HG02759 (cell line): ENCODE data around the gene MAML1.
"Not testable (repeated sequence)": the region's sequence is repeated elsewhere in the genome, so short reads cannot be mapped to it uniquely, and the experiment has no call there.

ENCODE experiments used
- ATAC-seq: cut with Tn5 transposase; IDR thresholded peaks from one replicate; pipeline ENCODE4 v1.9.1; 2021; ENCODE audit warnings: mild to moderate bottlenecking, moderate library complexity; ENCODE audit not compliant: unreplicated experiment

MAML1 gene, protein sequence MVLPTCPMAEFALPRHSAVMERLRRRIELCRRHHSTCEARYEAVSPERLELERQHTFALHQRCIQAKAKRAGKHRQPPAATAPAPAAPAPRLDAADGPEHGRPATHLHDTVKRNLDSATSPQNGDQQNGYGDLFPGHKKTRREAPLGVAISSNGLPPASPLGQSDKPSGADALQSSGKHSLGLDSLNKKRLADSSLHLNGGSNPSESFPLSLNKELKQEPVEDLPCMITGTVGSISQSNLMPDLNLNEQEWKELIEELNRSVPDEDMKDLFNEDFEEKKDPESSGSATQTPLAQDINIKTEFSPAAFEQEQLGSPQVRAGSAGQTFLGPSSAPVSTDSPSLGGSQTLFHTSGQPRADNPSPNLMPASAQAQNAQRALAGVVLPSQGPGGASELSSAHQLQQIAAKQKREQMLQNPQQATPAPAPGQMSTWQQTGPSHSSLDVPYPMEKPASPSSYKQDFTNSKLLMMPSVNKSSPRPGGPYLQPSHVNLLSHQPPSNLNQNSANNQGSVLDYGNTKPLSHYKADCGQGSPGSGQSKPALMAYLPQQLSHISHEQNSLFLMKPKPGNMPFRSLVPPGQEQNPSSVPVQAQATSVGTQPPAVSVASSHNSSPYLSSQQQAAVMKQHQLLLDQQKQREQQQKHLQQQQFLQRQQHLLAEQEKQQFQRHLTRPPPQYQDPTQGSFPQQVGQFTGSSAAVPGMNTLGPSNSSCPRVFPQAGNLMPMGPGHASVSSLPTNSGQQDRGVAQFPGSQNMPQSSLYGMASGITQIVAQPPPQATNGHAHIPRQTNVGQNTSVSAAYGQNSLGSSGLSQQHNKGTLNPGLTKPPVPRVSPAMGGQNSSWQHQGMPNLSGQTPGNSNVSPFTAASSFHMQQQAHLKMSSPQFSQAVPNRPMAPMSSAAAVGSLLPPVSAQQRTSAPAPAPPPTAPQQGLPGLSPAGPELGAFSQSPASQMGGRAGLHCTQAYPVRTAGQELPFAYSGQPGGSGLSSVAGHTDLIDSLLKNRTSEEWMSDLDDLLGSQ

DNA sequence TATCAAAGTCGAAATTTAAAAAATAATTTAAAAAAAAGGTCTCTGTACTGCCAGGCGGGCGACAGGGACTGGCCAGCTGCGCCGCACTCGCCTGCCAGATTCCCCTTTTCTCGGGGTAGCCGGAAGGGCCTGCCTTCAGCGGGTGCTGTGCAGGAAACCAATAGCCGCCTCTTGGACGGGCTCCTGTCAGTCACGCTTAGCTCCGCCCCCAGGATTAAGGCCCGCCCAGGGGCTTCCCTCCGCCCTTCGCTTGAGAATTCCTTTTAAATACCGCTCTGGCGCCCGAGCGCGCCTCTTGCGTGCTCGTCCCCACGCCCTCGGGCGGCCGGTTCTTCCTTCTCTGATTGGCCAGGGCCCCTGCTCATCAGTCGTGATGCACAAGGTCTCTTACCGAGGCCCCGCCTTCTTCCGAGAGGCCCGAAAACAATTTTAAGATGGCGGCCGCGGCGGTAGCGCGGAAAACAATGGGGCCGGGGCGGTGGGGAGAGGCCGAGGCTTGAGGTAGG lies at the start of gene MAML1:
MAML1 (plus strand) TSS at position 411 of the 506 bp plus-strand sequence. CDS start 291 bp downstream, outside the sequence.
- ATAC-seq: peak; percentile 95

DNA sequence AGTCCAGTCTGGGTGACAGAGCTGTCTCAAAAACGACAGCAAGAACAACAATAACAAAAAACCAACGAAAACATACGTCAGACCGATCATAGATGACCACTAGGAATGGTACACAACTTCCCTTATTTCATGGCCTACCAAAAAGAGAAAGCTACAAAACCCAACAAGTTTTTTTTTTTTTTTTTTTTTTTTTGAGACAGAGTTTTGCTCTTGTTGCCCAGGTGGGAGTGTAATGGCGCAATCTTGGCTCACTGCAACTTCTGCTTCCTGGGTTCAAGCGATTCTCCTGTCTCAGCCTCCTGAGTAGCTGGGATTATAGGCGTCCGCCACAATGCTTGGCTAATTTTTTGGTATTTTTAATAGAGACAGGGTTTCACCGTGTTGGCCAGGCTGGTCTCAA lies 43.4 kb upstream of the MAML1 start:
- not testable (repeated sequence) for ATAC-seq

DNA sequence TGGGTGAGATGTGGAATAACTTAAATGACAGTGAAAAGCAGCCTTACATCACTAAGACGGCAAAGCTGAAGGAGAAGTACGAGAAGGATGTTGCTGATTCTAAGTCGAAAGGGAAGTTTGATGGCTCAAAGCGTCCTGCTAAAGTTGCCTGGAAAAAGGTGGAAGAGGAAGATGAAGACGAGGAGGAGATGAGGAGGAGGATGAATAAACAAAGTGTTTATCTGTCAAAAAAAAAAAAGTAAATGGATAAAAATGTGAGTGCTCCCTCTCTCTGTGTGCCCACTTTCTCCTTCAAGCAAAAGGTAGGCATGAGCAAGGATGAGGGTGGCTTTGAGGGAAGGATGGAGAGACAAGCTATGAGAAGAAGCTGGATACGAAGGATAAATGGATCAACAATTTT lies 38.1 kb upstream of the MAML1 start:
- no peak for ATAC-seq

DNA sequence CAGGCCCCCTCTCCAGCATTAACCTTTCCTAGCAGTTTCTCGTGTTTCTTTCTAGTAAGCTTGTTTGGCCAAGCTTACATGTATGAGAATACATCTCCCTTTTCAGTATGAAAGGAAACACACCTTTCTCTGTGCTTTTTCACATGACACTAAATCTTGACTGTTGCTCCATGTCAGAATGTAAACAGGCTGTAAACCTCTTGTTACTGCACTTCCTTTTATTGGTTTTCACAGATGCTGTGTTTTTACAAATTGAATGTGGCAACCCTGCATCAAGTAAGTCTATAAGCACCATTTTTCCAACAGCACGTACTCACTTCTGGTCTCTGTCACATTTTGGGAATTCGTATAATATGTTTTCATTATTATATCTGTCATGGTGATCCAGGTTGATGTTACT lies 36.0 kb upstream of the MAML1 start:
- no peak for ATAC-seq

DNA sequence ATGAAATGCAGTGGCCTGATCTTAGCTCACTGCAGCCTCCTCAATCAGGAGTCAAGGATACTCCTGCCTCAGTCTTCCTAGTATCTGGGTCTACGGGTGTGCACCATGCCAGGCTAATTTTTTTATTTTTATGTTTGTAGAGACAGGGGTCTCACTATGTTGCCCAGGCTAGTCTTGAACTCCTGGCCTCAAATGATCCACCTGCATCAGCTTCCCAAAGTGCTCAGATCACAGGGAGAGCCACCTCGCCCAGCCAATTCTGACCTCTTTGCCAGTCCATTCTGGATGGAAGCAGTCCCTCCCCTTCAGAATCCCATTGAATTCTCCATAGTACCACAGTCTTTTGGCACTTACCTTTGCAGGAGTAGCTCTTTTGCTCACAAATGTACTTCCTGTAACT lies 35.5 kb upstream of the MAML1 start:
- no peak for ATAC-seq

DNA sequence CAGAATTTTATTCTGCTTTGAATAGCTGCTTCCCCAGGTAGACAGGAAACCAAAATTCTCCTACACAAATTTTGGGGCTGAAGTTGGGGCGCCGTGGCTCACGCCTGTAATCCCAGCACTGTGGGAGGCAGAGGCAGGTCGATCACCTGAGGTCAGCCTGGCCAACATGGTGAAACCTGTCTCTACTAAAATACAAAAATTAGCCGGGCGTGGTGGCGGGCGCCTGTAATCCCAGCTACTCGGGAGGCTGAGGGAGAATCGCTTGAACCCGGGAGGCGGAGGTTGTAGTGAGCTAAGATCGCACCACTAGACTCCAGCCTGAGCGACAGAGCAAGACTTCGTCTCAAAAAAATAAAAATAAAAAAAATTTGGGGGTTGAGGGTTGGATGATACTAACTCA lies 35.1 kb upstream of the MAML1 start:
- not testable (repeated sequence) for ATAC-seq

DNA sequence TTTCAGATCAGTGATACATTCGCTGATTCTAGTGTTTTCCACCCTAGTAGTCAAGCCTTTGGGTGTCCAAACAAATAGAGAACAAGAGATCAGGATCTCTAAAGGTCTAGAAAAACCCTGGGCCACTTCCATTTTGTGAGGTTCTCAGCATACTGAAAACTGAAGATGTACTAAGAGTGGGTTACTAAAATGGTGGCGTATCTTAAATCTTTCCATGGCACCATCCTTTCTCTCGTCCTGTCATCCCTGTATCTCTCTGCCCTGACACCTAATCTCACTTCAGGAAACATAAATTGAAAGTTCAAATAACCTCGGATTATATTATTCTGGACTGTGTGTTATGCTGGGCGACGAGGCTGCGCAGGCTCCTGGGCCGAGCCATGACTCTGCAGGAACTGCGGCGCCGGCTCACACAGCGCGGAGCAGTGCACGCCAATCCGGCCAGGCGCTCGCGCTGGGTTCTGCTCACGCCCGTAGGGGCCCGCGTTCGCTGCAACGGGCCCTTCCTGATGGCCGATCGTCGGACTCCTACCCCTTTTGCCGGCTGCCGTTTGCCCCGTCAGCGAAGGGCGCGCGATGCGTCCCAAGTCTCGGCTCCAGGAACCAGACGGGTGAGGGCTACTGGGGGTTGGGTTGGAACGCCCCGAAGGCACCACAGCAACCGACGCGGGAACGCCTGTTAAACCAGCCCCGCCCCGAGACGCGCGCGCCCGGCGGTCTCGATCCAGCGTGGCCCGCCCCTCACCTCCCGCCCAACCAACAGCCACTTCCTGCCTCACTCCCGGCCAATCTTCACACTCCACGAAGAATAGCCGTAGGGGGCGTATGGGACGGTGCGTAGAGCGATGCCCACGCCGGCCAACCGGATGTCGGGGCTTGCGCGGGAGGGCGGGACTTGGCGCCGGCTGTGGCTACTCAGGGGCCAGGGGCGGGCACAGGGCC lies 34.4 kb upstream of the MAML1 start:
- ATAC-seq: peak; percentile 89

DNA sequence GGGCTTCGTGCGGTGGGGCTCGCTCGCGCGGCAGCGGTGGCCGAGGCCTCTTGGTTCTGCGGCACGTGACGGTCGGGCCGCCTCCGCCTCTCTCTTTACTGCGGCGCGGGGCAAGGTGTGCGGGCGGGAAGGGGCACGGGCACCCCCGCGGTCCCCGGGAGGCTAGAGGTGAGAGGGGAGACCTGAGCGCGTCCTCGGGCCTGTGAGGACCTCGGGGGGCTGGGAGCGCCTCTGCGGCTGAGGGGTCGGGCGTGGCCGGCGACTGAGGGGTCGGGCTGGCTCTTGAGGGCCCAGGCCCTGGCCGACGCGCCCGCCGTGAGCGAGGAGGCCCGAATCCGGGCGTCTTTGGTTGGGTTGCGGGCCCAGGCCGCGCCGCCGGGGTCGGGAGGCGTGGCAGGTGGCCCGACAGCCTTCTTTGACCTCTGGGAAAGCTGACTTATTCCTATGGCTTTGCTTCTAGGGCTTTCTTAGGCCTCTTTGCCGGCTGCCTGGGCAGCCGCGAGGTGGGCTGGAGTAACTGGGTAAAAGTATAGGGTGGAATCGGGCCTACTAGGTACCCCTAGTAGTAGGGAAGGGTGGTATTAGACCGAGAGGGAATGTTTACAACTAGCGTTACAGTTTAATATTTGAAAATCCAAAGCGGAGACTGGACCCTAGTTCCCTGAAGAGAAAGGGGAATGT lies 33.5 kb upstream of the MAML1 start, which contains the start of gene CANX:
CANX (plus strand) TSS at position 33 of the 681 bp plus-strand sequence. CDS start 6,715 bp downstream, outside the sequence.
- ATAC-seq: no peak

DNA sequence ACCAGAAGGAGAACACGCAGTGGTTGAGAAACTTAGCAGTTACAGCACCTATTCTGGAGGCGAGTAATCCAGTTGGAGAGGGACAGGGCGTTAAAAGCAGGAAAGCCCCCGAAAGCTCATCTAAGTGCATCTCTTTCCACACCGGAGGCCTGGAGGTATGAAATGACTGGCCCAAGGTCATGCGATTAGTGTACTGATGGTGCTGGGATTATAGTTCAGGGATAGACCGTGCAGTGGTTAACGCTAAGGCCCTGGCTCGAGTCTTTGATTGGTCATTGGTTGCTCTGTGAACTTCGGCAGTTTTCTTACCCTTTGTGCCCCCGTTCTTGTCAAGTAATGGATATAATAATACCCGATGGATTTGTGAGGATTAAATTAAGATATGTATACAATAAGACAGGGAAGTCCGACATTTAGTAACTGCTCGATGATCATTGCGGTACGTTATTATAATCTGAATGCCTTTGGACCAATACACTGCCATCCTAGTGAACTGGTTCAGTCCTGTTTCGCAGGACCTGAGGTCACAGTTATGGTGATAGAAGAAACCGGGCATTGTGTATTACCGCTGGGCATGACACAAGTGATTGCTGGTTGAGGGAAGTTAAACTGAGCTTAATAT lies 32.9 kb upstream of the MAML1 start:
- ATAC-seq: peak; percentile 10

DNA sequence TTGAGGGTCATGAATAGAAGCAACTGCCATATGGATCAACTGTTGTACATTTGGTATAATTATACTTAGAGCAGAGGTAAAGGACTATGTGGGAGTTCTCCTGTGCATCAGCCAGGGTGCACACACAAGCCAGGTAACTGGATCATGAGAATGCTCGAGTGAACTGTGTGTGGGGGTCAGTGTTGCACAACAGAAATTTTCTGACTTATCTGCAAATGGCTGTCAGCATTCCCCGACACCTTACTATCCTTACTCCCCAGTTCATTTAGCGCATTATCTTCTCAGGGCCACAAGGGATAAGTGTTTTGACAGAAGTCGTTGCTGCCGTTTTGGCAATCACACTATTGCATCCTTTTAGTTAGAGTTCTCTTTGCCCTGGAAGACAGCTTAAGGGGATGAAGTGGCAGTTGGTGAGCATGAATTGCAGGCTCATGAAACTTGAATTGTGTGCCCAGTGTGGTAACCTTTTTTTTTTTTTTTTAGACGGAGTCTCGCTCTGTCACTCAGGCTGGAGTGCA lies 32.2 kb upstream of the MAML1 start:
- no peak for ATAC-seq

DNA sequence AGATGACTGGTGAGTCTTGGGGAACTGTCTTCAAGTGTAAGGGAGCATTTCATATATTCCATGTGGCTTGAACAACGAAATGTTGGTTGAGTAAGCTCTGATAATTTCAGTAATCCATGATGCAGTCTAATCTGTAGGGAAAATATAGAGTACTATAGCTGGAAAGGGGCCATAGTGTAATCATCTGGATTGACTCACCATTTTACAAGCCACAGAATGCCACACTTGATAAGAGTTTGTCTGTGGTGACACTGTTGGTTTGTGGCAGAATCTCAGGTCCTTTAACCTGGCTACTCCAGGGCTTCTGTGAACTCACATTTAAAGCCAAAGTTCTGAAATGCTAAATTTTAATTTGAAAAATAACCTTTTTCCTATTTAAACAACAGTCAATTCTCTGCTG lies 16.3 kb upstream of the MAML1 start:
- ATAC-seq: no peak

DNA sequence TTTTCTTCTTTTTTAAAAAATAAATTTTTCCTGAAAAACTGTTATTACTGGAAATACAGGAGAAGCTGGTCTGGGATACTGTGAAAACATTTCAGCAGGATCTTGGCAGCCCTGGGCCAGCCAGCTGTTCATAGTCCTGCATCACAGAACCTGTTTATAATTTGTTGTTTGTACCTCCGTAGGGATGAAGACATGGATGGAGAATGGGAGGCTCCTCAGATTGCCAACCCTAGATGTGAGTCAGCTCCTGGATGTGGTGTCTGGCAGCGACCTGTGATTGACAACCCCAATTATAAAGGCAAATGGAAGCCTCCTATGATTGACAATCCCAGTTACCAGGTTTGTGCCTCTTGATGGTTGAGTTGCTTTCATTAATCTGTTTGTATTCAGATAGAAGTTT lies 12.4 kb upstream of the MAML1 start:
- ATAC-seq: no peak

DNA sequence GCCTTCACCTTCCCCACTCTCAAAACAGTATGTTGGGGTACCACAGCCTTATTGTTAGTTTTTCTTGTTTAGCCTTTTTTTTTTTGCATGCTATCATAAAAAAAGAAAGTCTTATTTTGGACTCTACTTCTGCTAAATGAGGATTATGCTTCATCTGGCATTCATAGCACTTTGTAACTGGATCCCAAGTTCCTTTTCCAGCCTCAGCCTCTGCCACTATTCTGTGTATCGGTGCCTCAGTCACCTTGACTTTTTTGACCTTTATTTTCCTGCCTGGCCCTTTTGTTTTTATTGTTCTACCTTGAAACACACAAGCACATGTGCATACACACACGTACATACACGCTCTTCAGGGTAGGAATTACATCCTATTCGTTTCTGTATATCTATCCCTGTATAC lies 8.5 kb upstream of the MAML1 start:
- ATAC-seq: no peak

DNA sequence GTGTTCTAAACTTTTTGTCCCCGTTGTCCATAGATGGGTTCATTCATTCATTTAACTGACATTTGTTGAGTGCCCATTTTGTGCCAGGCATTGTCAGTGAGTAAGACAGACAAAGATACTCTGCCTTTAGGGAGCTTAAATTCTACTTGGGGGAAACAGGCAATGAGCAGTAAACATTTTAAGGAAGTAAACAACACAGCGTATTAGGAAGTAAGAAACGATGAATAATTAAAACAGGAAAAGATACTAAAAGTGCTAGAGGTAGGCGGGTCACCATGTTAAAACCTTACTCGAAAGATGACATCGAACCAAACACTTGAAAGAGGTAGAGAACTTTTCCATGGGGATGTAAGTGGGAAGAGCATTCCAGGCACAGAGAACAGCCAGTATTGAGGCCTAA lies 5.5 kb upstream of the MAML1 start:
- no peak for ATAC-seq

DNA sequence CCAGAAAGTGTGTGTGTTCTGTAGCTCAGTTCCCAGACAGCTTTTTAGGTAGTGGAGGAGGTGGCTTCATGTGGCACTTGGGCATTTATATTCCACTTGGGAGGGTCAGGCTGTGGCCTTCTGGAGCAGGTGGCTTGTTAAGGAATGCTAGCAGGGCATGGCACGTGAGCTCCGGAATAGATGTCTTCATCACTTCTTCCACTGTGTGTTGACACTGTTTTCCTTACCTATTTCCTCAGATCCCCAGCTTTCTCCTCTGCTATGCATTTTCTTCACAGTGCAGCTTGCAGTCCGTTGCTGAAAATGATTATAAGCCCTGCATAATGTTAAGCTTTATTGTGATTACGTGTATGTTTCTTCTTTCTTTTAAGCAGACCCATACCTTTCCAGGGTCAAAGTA lies 3.3 kb upstream of the MAML1 start:
- ATAC-seq: no peak

DNA sequence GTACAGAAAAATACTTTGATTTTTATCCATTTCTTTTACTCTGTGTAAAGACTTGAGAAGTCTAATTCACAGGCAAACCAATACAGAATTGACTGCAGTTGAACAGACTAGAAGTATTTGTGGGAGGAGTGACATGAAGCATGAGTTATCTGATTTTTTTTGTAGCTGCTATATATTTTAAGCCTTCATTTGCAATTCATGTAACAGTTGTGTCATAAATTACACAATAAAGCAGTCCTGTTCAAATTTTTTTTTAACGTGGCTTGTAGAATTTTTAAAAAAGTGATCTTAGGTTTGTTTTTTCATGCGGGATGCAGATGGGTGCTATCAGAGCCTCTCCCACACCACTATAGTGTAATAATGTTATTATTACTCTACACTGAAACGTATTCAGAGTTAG lies 2.9 kb upstream of the MAML1 start:
- ATAC-seq: no peak

DNA sequence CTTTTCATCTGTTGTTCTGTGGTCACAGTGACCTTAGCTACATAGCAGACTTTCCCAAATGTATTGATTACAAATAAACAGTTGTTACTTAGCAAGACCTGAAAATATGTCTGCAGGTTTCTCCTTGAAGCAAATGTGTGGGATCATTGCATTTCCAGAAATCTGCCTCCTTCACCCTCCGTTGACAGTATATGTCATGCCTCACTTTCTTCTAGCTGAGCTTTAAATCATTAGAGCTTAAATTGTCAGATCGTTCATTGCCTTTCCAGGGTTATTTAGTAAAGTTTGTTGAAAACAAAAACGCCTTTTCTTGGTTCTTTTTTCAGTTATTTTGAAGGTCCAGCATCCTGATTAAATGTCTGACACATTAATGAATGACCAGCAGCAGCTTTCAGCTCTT lies 2.3 kb upstream of the MAML1 start:
- ATAC-seq: no peak

DNA sequence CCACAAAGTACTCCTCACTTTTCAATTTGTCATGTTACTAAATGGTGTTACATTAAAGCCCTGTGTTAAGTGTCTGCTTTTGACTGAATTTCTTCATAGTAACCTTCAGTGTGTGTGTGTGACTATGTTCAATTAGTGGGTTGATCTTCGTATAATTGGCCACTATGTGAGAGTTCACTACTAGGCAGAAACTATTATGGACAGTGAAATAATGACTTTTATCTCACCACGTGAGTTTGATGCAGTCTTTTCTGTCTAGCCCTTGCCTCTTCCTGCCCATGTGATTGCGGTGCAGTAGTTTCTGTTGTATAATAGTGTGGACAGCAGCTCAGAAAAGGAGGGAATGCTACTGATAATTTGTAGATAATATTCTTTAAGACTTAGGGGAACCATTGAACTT lies 1.8 kb upstream of the MAML1 start:
- ATAC-seq: no peak

DNA sequence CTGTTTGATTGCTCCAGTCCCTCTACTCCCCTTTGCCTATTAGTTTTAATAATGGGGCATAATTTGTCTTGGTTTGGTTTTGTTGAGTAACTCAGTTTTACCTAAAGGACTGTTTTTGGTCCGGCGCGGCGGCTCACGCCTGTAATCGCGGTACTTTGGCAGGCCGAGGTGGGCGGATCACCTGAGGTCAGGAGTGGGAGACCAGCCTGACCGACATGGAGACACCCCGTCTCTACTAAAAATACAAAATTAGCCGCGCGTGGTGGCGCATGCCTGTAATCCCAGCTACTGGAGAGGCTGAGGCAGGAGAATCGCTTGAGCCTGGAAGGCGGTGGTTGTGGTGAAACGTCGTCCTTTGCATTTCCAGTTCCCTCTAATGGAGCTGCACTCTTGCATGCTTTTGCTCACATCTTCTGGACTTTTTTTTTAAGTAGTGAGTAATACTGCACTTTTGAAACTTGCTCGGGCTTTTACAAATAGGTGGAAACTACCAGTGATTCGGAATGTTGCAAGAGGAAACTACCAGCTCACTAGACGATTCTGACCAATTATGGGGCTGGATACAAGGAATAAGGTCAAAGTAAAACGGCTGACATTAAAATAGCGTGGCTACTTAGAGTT lies 721 bp upstream of the MAML1 start:
- peak; percentile 14 for ATAC-seq
